ENCODE results near the gene ASH1L.

DNA sequence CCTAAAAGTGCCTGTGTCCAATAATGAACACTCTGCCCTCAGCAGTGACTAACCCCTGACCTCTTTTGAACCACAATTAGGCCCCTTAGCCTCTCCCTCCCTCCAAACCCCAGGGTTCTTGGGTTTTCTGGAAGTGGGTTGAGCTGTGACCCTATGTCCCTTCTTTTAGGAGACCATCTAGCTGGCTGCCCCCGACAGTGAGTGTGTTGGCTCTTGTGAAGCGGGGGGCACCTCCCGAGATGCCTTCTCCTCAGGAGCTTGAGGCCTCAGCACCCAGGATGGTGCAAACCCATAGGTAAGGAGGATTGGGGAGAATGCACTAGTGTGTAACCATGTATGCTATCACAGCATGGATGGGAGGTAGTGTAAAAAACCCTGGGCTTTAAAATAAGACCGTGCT is 234.6 kb downstream of the ASH1L start:
- no peak for TF ChIP-seq CTCF (IDR thresholded peaks at IDR 0.05)
- no peak for TF ChIP-seq POLR2AphosphoS5 (IDR thresholded peaks at IDR 0.05)

Measured in breast epithelium (tissue), 3 donors.